ENCODE data around the gene COL15A1.

DNA sequence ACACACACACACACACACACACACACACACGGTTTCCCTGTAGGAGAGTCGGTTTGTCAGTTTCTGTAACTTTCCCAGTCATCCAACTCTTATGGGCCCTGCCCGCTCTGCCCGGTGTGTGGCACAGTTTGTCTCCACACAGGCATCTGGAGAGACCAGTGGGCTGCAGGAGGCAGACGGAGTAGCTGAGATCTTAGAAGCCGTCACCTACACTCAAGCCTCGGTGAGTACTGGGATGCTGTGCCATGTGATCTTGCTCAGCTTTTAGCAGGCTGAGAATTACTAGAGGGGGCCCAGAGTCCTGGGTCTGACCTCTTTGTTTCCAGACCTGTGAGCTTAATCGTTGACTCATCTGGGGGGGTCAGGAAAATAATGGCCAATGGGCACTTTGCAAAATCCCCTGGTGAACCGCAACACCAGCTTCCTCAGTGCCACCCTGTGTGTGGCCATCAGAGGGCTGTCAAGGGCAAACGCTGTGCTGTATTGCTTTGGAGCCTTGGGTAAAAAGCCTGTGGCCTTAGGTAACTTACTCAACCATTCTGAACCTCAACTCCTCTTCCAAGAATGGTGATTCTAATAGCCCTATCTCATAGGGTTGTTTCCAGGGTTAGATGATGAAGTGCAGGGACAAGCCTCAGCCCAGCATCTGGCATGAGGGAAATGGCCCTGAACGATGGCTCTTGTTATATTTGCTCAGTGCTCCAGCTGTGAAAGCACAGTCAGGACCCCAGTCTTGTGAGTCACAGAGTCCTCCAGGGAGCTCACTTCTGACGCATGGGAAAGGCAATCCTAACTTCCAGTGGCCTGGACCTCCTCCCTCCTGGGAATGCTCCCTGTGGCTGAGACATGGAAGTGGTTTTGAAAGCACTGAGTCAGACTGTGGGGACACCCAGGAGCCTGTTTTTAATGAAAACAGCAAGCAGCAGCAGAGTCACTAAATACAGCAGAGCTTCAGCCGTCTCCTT, 45.6 kb downstream of the COL15A1 start:
- TF ChIP-seq, protein P1, sequence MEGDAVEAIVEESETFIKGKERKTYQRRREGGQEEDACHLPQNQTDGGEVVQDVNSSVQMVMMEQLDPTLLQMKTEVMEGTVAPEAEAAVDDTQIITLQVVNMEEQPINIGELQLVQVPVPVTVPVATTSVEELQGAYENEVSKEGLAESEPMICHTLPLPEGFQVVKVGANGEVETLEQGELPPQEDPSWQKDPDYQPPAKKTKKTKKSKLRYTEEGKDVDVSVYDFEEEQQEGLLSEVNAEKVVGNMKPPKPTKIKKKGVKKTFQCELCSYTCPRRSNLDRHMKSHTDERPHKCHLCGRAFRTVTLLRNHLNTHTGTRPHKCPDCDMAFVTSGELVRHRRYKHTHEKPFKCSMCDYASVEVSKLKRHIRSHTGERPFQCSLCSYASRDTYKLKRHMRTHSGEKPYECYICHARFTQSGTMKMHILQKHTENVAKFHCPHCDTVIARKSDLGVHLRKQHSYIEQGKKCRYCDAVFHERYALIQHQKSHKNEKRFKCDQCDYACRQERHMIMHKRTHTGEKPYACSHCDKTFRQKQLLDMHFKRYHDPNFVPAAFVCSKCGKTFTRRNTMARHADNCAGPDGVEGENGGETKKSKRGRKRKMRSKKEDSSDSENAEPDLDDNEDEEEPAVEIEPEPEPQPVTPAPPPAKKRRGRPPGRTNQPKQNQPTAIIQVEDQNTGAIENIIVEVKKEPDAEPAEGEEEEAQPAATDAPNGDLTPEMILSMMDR (IDR thresholded peaks at IDR 0.05 in 8 of 11, conservative IDR thresholded peaks at IDR 0.05 in 3 of 11), result no peak
- no peak for TF ChIP-seq POLR2A (IDR thresholded peaks at IDR 0.05)

Data from spleen (tissue), 7 donors.